Parathyroid adenoma (tissue), 2 donors: ENCODE results near the gene UPP2.

Experiments used
- H2AFZ ChIP-seq: fragments of 300-600 bp; sonication (generic); one replicate; pipeline ENCODE4 v1.7.0; 2017; ENCODE audit warnings: antibody characterized with exemption, mild to moderate bottlenecking
- H3K27ac ChIP-seq: fragments of 300-600 bp; sonication (generic); one replicate; pipeline ENCODE4 v1.7.0; 2017
- H3K27me3 ChIP-seq: fragments of 300-600 bp; sonication (generic); one replicate; pipeline ENCODE4 v1.7.0; 2017; ENCODE audit warnings: low read length; ENCODE audit not compliant: control insufficient read depth, insufficient read depth
- H3K36me3 ChIP-seq: fragments of 300-600 bp; sonication (generic); one replicate; pipeline ENCODE4 v1.7.0; 2017; ENCODE audit warnings: low read length; ENCODE audit not compliant: control insufficient read depth, insufficient read depth
- H3K4me1 ChIP-seq: fragments of 300-600 bp; sonication (generic); one replicate; pipeline ENCODE4 v1.7.0; 2017; ENCODE audit warnings: control low read depth
- H3K4me2 ChIP-seq: fragments of 300-600 bp; sonication (generic); one replicate; pipeline ENCODE4 v1.7.0; 2017; ENCODE audit warnings: low read length
- H3K4me3 ChIP-seq: fragments of 300-600 bp; sonication (generic); one replicate; pipeline ENCODE4 v1.7.0; 2017; ENCODE audit warnings: low read depth, low read length
- H3K79me2 ChIP-seq: fragments of 300-600 bp; sonication (generic); one replicate; pipeline ENCODE4 v1.7.0; 2017; ENCODE audit warnings: control low read depth
- H3K9ac ChIP-seq: fragments of 300-600 bp; sonication (generic); one replicate; pipeline ENCODE4 v1.7.0; 2017; ENCODE audit warnings: mild to moderate bottlenecking
- H3K9me3 ChIP-seq: fragments of 300-600 bp; sonication (generic); one replicate; pipeline ENCODE4 v1.7.0; 2017; ENCODE audit warnings: low read length; ENCODE audit not compliant: control insufficient read depth
- TF ChIP-seq, protein P1 (sequence below): fragments of 300-600 bp; sonication (generic); IDR thresholded peaks from one replicate; pipeline ENCODE4 v1.7.0; 2017; ENCODE audit warnings: antibody characterized with exemption, mild to moderate bottlenecking
- donor health status: primary hyperparathyroidism.

The UPP2 gene

DNA sequence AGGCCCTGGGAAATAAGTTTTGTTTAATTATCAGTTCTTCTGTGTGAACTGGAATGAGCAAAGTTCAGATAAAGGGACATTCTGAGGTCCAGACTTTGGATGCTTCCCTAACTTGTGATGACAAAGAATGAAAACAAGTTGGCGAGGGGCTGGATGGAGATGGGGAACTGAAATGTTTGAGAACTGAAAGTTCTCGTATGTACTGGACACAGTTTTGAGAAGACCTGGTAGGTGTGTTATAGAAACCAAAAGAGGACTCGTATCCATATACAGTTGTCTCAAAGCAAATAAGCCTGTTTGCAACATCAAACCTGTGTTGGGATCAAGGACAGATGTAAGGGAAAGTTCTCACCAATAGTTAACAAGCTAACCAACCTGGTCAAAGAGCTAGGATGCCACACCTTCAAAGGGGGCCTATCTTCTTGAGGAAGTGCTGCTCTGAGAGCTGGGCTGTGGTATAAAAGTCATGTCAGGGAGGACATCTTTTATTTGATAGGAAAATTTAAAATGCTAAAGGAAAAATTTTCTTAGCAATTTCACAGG is at the start of gene UPP2:
Gene UPP2, plus strand, starts transcription at position 493 of the 543 bp plus-strand sequence. CDS start 188 bp downstream, outside the sequence.
- H3K9ac ChIP-seq, result no peak within 1 kb of the TSS
- H3K4me1 ChIP-seq, result no peaks in the 10 kb centered on the region
- no peaks in the 10 kb centered on the region for H3K79me2 ChIP-seq
- no peak within 1 kb of the TSS for H3K4me3 ChIP-seq
- TF ChIP-seq, protein P1, sequence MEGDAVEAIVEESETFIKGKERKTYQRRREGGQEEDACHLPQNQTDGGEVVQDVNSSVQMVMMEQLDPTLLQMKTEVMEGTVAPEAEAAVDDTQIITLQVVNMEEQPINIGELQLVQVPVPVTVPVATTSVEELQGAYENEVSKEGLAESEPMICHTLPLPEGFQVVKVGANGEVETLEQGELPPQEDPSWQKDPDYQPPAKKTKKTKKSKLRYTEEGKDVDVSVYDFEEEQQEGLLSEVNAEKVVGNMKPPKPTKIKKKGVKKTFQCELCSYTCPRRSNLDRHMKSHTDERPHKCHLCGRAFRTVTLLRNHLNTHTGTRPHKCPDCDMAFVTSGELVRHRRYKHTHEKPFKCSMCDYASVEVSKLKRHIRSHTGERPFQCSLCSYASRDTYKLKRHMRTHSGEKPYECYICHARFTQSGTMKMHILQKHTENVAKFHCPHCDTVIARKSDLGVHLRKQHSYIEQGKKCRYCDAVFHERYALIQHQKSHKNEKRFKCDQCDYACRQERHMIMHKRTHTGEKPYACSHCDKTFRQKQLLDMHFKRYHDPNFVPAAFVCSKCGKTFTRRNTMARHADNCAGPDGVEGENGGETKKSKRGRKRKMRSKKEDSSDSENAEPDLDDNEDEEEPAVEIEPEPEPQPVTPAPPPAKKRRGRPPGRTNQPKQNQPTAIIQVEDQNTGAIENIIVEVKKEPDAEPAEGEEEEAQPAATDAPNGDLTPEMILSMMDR, result no peak
- H3K27ac ChIP-seq, result no peak within 1 kb of the TSS
- no peak within 1 kb of the TSS for H2AFZ ChIP-seq
- no peaks in the 10 kb centered on the region for H3K36me3 ChIP-seq
- no peaks in the 10 kb centered on the region for H3K27me3 ChIP-seq
- H3K9me3 ChIP-seq, result no peaks in the 10 kb centered on the region
- no peak within 1 kb of the TSS for H3K4me2 ChIP-seq

GRCh38 chr2:158052761-158053160 is 48.9 kb upstream of the UPP2 start:
- Histone ChIP-seq H3K36me3 (no peaks in the 10 kb centered on the region), H3K79me2 (no peaks in the 10 kb centered on the region), H3K9ac (no peak overlapping the region), H3K27me3 (no peaks in the 10 kb centered on the region), H3K4me1 (no peaks in the 10 kb centered on the region), H3K9me3 (no peaks in the 10 kb centered on the region), H3K4me2 (no peak overlapping the region), H3K4me3 (no peak overlapping the region), H2AFZ (no peak overlapping the region), H3K27ac (no peak overlapping the region)
- TF ChIP-seq, protein P1, result no peak

DNA sequence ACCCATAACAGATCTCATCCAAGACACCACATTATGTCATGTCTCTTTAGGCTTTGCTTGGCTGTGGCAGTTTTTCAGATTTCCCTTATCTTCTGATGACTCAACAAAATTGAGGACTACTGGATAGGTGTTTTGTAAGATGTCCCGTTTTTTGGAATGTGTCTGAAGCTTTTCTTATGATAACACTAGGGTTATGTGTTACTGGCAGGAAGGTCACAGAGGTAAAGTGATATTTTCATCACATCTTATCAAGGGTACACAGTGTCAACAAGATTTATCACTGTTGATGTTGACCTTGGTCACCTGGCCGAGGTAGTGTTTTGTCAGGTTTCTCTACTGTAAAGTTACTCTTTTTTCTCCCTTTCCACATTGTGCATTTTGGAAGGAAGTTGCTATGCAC is 44.8 kb upstream of the UPP2 start:
- no peak overlapping the region for H3K4me3 ChIP-seq
- no peak overlapping the region for H3K4me2 ChIP-seq
- no peaks in the 10 kb centered on the region for H3K79me2 ChIP-seq
- no peak overlapping the region for H2AFZ ChIP-seq
- no peaks in the 10 kb centered on the region for H3K27me3 ChIP-seq
- no peak overlapping the region for H3K27ac ChIP-seq
- H3K4me1 ChIP-seq, result no peaks in the 10 kb centered on the region
- H3K9me3 ChIP-seq, result no peaks in the 10 kb centered on the region
- no peaks in the 10 kb centered on the region for H3K36me3 ChIP-seq
- TF ChIP-seq, protein P1, result no peak
- H3K9ac ChIP-seq, result no peak overlapping the region

DNA sequence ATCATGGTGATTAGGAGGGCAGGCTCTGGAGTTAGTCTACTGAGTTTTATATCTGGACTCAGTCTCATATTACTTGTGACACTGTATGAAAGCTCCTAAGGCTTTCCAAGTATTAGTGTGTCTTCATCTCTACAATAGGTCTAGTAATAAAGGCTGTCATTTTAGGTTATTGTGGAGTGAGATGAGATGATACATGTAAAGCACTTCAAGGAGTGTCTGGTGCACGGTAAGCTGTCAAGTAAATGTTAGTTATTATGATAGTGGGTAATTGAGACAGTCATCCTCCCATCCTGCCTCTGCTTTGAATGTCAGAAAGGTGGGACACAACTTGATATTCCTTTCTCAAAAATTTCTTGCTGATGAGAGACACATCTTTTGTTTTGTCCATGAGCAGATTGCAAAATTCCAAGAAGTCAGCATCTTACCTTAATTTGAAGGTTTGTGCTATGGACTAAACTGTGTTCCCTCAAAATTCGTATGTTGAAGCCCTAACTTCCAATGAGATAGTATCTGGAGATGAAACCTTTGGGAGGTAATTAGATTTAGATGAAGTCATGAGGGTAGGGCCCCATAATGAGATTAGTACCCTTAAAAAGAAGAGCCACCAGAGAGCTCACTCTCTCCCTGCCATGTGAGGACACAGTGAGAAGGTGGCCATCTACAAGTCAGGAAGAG is 41.4 kb upstream of the UPP2 start:
- H3K4me1 ChIP-seq, result no peaks in the 10 kb centered on the region
- TF ChIP-seq, protein P1, result no peak
- no peaks in the 10 kb centered on the region for H3K27me3 ChIP-seq
- H3K4me3 ChIP-seq, result no peak overlapping the region
- no peaks in the 10 kb centered on the region for H3K79me2 ChIP-seq
- no peak overlapping the region for H2AFZ ChIP-seq
- H3K4me2 ChIP-seq, result no peak overlapping the region
- no peak overlapping the region for H3K27ac ChIP-seq
- no peaks in the 10 kb centered on the region for H3K36me3 ChIP-seq
- no peaks in the 10 kb centered on the region for H3K9me3 ChIP-seq
- no peak overlapping the region for H3K9ac ChIP-seq
